HepG2 (cell line): ENCODE measurements around the gene RSKR. TPM values are rescaled to one million over a fixed set of nuclear protein-coding genes. Genes with fewer than 3 reads are reported as not detected.

ENCODE experiments used
- ARNT ChIP-seq: fragments of 450-650 bp; IDR thresholded peaks from 2 replicates; pipeline ENCODE4 v1.6.1; 2017
- BRD4 ChIP-seq: sonication (generic); formaldehyde crosslinking; IDR thresholded peaks from 2 replicates; pipeline ENCODE4 v1.4.0; 2020; ENCODE audit warnings: missing genetic modification reagents
- CEBPZ ChIP-seq: IDR thresholded peaks from 2 replicates; pipeline ENCODE4 v1.6.1; 2012; ENCODE audit warnings: low read length, improper control_type of control experiment
- EEA1 ChIP-seq: sonication (generic); formaldehyde crosslinking; IDR thresholded peaks from 2 replicates; pipeline ENCODE4 v1.5.1; 2020; ENCODE audit warnings: mild to moderate bottlenecking, missing genetic modification reagents, borderline replicate concordance
- FIP1L1 ChIP-seq: fragments of 200-400 bp; formaldehyde crosslinking; IDR thresholded peaks from 2 replicates; pipeline ENCODE4 v1.6.1; 2018; ENCODE audit warnings: low read depth, mild to moderate bottlenecking, low read length, moderate library complexity, borderline replicate concordance; ENCODE audit not compliant: insufficient read depth
- HNF4G ChIP-seq, 2 experiments: sonication (generic) in 1 of 2; formaldehyde crosslinking in 1 of 2; IDR thresholded peaks; 2 replicates each; pipeline versions ENCODE4 v1.4.0 to v1.6.1; 2011 to 2020; ENCODE audit warnings: borderline replicate concordance in 2 of 2, low read depth in 2 of 2, mild to moderate bottlenecking in 2 of 2, low read length in 1 of 2, missing genetic modification reagents in 1 of 2, moderate library complexity in 1 of 2
- JARID2 ChIP-seq: sonication (generic); formaldehyde crosslinking; IDR thresholded peaks from 2 replicates; pipeline ENCODE4 v1.8.1; 2023; ENCODE audit warnings: missing genetic modification reagents, inconsistent platforms; ENCODE audit not compliant: insufficient replicate concordance
- JUNB ChIP-seq: sonication (generic); formaldehyde crosslinking; IDR thresholded peaks from 2 replicates; pipeline ENCODE4 v1.8.0; 2022; ENCODE audit warnings: missing genetic modification reagents, mild to moderate bottlenecking, borderline replicate concordance
- KAT2B ChIP-seq: fragments of 150-350 bp; IDR thresholded peaks from 2 replicates; pipeline ENCODE4 v1.6.1; 2014; ENCODE audit warnings: low read depth, low read length, borderline replicate concordance
- MLLT10 ChIP-seq: sonication (generic); formaldehyde crosslinking; IDR thresholded peaks from 2 replicates; pipeline ENCODE4 v1.4.0; 2020; ENCODE audit warnings: missing genetic modification reagents
- MNT ChIP-seq: fragments of 450-650 bp; IDR thresholded peaks from 2 replicates; pipeline ENCODE4 v1.6.1; 2016
- NFYC ChIP-seq: IDR thresholded peaks from 2 replicates; pipeline ENCODE4 v1.6.1; 2016; ENCODE audit warnings: missing genetic modification reagents, missing compliant biosample characterization
- SP4 ChIP-seq: sonication (generic); formaldehyde crosslinking; IDR thresholded peaks from 2 replicates; pipeline ENCODE4 v1.8.1; 2023; ENCODE audit warnings: mild to moderate bottlenecking, missing genetic modification reagents
- TIGD3 ChIP-seq: sonication (generic); formaldehyde crosslinking; IDR thresholded peaks from 2 replicates; pipeline ENCODE4 v1.5.1; 2020; ENCODE audit warnings: mild to moderate bottlenecking, missing genetic modification reagents, borderline replicate concordance
- ZFP62 ChIP-seq: sonication (generic); formaldehyde crosslinking; IDR thresholded peaks from 2 replicates; pipeline ENCODE4 v1.4.0; 2020; ENCODE audit warnings: missing genetic modification reagents
- ZNF282 ChIP-seq: fragments of 450-650 bp; IDR thresholded peaks from 2 replicates; pipeline ENCODE4 v1.6.1; 2018; ENCODE audit not compliant: partially characterized antibody
- ZNF430 ChIP-seq: sonication (generic); formaldehyde crosslinking; IDR thresholded peaks from 2 replicates; pipeline ENCODE4 v1.9.0; 2021; ENCODE audit warnings: mild to moderate bottlenecking, missing genetic modification reagents
- ZNF563 ChIP-seq: sonication (generic); formaldehyde crosslinking; IDR thresholded peaks from 2 replicates; pipeline ENCODE4 v1.8.0; 2022; ENCODE audit warnings: mild to moderate bottlenecking, moderate library complexity, missing genetic modification reagents
- polyA plus RNA-seq, 8 experiments: library from polyadenylated mRNA; depleted of rRNA in 3 of 8; stranded (reverse) in 7 of 8; unstranded in 1 of 8; fragments of >200 nt; fragmentation: Illumina TruSeq in 4 of 8; extraction: Trizol in 4 of 8; gene quantifications; 2 replicates each; pipeline versions ENCODE4 v1.2.1 to v1.2.3, GENCODE V29; 2011 to 2016; ENCODE audit warnings: low read depth in 4 of 8, missing spikeins in 1 of 8, mixed read lengths in 1 of 8; ENCODE audit not compliant: insufficient read depth in 1 of 8
- total RNA-seq, 5 experiments: library from RNA; depleted of rRNA; stranded (reverse); fragments of >200 nt; fragmentation: Illumina TruSeq; extraction: Trizol; gene quantifications; 2 replicates each; pipeline ENCODE4 v1.2.3, GENCODE V29; 2016; ENCODE audit warnings: low read depth in 1 of 5
- TF ChIP-seq, protein P1 (sequence below): sonication (generic); formaldehyde crosslinking; IDR thresholded peaks from 2 replicates; pipeline ENCODE4 v1.4.0; 2020; ENCODE audit warnings: mild to moderate bottlenecking, missing genetic modification reagents

The RSKR gene
- total and polyA plus RNA-seq, 2 of the 13 experiments (the other 11 are each of a cell fraction or from before 2014, with no cell fraction given): 5.0 to 10.4 TPM

DNA sequence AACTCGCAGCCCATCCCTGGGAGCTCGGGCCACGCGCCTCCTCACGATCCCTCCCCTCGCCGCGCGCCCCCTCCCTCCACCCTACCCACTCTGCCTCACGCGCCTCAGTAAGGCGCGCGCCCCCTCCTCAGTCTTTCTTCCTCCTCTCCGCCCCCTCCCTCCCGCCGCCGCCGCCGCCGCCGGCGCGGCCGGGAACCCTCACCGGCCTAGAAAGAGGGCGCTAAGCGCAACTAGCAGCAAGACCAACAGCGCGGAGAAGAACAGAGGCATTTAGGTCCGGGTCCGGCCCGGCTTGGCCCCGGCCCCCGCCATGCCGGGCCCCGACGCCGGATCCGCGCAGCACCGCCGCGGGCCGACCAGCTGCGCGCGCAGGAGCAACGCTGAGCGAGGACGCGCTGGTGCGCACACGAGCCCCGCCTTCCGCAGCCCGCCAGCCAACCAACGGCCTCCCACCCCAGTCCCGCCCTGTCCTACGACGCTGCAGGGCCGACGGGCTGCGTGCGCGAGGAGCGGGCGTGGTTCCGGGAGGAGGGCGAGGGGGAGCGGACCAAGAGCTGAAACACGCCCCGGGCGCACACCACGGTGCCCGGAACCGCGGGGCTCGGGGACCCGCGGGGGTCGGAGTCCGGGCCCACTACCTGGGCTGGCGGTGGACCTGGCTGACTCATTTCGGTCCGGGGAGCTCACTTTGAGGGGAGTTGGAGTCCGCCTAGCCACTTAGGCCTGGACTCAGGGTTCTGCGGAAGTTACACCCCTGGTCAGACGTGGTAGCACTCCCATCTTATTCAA lies 31.0 kb upstream of the RSKR start, which contains the start of gene BLTP2 (continued):
- no peak for TF ChIP-seq ZNF282
- TF ChIP-seq ZNF563 (CRISPR knock-in tag): peak; percentile 77
- TF ChIP-seq HNF4G (IDR thresholded peaks at IDR 0.05; ENCODE audit: borderline replicate concordance, low read depth, low read length): no peak
- peak; percentile 67; the same call in 1 of the 2 replicates for TF ChIP-seq HNF4G (CRISPR knock-in tag; IDR thresholded peaks at IDR 0.05; ENCODE audit: borderline replicate concordance, low read depth)
- no peak for TF ChIP-seq JUNB
- TF ChIP-seq BRD4: no peak
- TF ChIP-seq EEA1 (CRISPR knock-in tag): no peak
- TF ChIP-seq MNT: peak; percentile 60
- TF ChIP-seq SP4 (CRISPR knock-in tag): peak; percentile 98
- no peak for TF ChIP-seq MLLT10 (CRISPR knock-in tag)
- TF ChIP-seq TIGD3 (CRISPR knock-in tag): 0 out of 2 replicates have a peak, but pooled peaks have one; percentile 34
- no peak for TF ChIP-seq FIP1L1
- TF ChIP-seq ZNF430 (CRISPR knock-in tag): peak; percentile 90
- TF ChIP-seq KAT2B: no peak
- TF ChIP-seq, protein P1, sequence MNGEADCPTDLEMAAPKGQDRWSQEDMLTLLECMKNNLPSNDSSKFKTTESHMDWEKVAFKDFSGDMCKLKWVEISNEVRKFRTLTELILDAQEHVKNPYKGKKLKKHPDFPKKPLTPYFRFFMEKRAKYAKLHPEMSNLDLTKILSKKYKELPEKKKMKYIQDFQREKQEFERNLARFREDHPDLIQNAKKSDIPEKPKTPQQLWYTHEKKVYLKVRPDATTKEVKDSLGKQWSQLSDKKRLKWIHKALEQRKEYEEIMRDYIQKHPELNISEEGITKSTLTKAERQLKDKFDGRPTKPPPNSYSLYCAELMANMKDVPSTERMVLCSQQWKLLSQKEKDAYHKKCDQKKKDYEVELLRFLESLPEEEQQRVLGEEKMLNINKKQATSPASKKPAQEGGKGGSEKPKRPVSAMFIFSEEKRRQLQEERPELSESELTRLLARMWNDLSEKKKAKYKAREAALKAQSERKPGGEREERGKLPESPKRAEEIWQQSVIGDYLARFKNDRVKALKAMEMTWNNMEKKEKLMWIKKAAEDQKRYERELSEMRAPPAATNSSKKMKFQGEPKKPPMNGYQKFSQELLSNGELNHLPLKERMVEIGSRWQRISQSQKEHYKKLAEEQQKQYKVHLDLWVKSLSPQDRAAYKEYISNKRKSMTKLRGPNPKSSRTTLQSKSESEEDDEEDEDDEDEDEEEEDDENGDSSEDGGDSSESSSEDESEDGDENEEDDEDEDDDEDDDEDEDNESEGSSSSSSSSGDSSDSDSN (CRISPR knock-in tag): peak; percentile 83
- no peak for TF ChIP-seq ZFP62 (CRISPR knock-in tag)
- peak; percentile 87 for TF ChIP-seq NFYC
- no peak for TF ChIP-seq ARNT
- no peak for TF ChIP-seq CEBPZ
- no peak for TF ChIP-seq JARID2 (CRISPR knock-in tag)
